Lung (tissue), 12 donors: ENCODE measurements around the gene S100A5. TPM values are rescaled to one million over a fixed set of nuclear protein-coding genes. Genes with fewer than 3 reads are reported as not detected.

Source experiments
- ATAC-seq: fragments of 200-7000 bp; cut with Tn5 transposase; one replicate; pipeline ENCODE4 v1.9.1; 2020; ENCODE audit warnings: moderate number of reproducible peaks; ENCODE audit not compliant: insufficient read depth, low FRiP score
- DNase-seq, 3 donors: peaks; one replicate each; pipeline ENCODE4 v3.0.0-alpha.2; 2013 to 2017
- H3K27ac ChIP-seq, 2 donors: one replicate each; pipeline ENCODE4 v1.5.1; 2013; ENCODE audit warnings: mild to moderate bottlenecking in 2 of 2, moderate library complexity in 2 of 2, control low read depth in 1 of 2, inconsistent platforms in 1 of 2, low read depth in 1 of 2, low read length in 1 of 2
- H3K27me3 ChIP-seq, 3 donors: one replicate each; pipeline ENCODE4 v1.5.1; 2013; ENCODE audit warnings: low read length in 2 of 3; ENCODE audit not compliant: control insufficient read depth in 3 of 3, insufficient read depth in 3 of 3
- H3K36me3 ChIP-seq, 4 donors: one replicate each; pipeline ENCODE4 v1.5.1; 2013; ENCODE audit warnings: low read length in 4 of 4, mild to moderate bottlenecking in 1 of 4, moderate library complexity in 1 of 4; ENCODE audit not compliant: control insufficient read depth in 4 of 4, insufficient read depth in 4 of 4
- H3K4me1 ChIP-seq, 5 donors: one replicate each; pipeline ENCODE4 v1.5.1; 2013; ENCODE audit warnings: low read length in 5 of 5, mild to moderate bottlenecking in 2 of 5, moderate library complexity in 1 of 5; ENCODE audit not compliant: control insufficient read depth in 5 of 5, insufficient read depth in 5 of 5
- H3K4me3 ChIP-seq: one replicate; pipeline ENCODE4 v1.5.1; 2013; ENCODE audit warnings: mild to moderate bottlenecking, control low read depth, moderate library complexity
- H3K9ac ChIP-seq, 2 donors: one replicate each; pipeline ENCODE4 v1.5.1; 2013; ENCODE audit warnings: low read length in 2 of 2, control low read depth in 1 of 2; ENCODE audit not compliant: insufficient read depth in 1 of 2
- H3K9me3 ChIP-seq, 4 donors: one replicate each; pipeline ENCODE4 v1.5.1; 2013; ENCODE audit warnings: low read length in 3 of 4, mild to moderate bottlenecking in 1 of 4, moderate library complexity in 1 of 4; ENCODE audit not compliant: control insufficient read depth in 4 of 4, insufficient read depth in 3 of 4
- CTCF ChIP-seq: IDR thresholded peaks from 2 replicates; pipeline ENCODE4 v1.5.1; 2012; ENCODE audit warnings: mild to moderate bottlenecking; ENCODE audit errors: control extremely low read depth, extremely low read depth
- WGBS, 2 donors: extraction: QIAGEN DNeasy Blood & Tissue Kit; methylation state at CpG; one replicate each; pipeline ENCODE4 v1.1.7; 2013; 5-methylcytosine and 5-hydroxymethylcytosine counted together
- polyA plus RNA-seq, 2 donors: library from polyadenylated mRNA; stranded (reverse); fragments of 200-250 nt; gene quantifications; one replicate each; pipeline ENCODE4 v1.2.1, GENCODE V29; 2013
- total RNA-seq, 2 donors: library from RNA; depleted of rRNA in 1 of 2; stranded (reverse); fragments of >200 nt in 1 of 2; gene quantifications; one replicate each; pipeline ENCODE4 v1.2.1, GENCODE V29; 2014 to 2021
- donor health status: control.
- donor health status: control.
- donor health status: Bipolar disorder and iron deficiency.
- donor health status: healthy.
- donor health status: DM: yes; HTN: yes; CAD: no.

Gene S100A5
- total and polyA plus RNA-seq, 4 donors = 0.31 to 0.32 (median 0.31) TPM; not detected in 1

- Histone ChIP-seq H3K36me3 (no peaks in the 10 kb centered on the region), H3K27ac (peak overlapping the region in 1 of 2 donors; percentile 37), H3K9ac (no peak overlapping the region), H3K27me3 (no peaks in the 10 kb centered on the region), H3K4me3 (no peak overlapping the region), H3K4me1 (peaks cover 0 to 31% (median 0%) of the 10 kb centered on the region in 5 donors), H3K9me3 (no peaks in the 10 kb centered on the region)
- DNase-seq (peak in 2 of 3 donors; percentile 20 to 40), ATAC-seq (no peak)
- WGBS, 2 donors = 31 to 42% methylated on average over 2 of the region's 2 CpGs
- no peak for TF ChIP-seq CTCF
These were observed 13.3 kb upstream of the S100A5 start for GRCh38 chr1:153553830-153554541.

GRCh38 chr1:153553096-153553495 lies 12.4 kb upstream of the S100A5 start:
- TF ChIP-seq CTCF = no peak
- ATAC-seq = no peak
- 95 to 97% methylated on average over 12 of the region's 12 CpGs for WGBS, 2 donors
- Histone ChIP-seq H3K36me3 (no peaks in the 10 kb centered on the region), H3K9me3 (no peaks in the 10 kb centered on the region), H3K4me1 (peaks cover 0 to 40% (median 0%) of the 10 kb centered on the region in 5 donors), H3K4me3 (no peak overlapping the region), H3K27me3 (no peaks in the 10 kb centered on the region), H3K9ac (no peak overlapping the region), H3K27ac (peak overlapping the region in 1 of 2 donors; percentile 37)
- no peak for DNase-seq

- Histone ChIP-seq H3K27ac (no peak overlapping the region), H3K4me3 (no peak overlapping the region), H3K4me1 (peaks cover 0 to 45% (median 0%) of the 10 kb centered on the region in 5 donors), H3K9me3 (no peaks in the 10 kb centered on the region), H3K36me3 (no peaks in the 10 kb centered on the region), H3K27me3 (no peaks in the 10 kb centered on the region), H3K9ac (no peak overlapping the region)
- WGBS, 2 donors = 86 to 88% methylated on average over 8 of the region's 8 CpGs
- no peak for DNase-seq
- no peak for ATAC-seq
- no peak for TF ChIP-seq CTCF
These were observed 11.6 kb upstream of the S100A5 start for GRCh38 chr1:153552335-153552734.
